Astrocyte (in vitro differentiated cells and primary cell): ENCODE data around the gene NAA10. TPM values are rescaled to one million over a fixed set of nuclear protein-coding genes. Genes with fewer than 3 reads are reported as not detected.

Source experiments
- DNase-seq: peaks from one replicate; pipeline ENCODE4 v3.0.0-alpha.2; 2010; ENCODE audit warnings: low read depth
- FAIRE-seq: peaks from 2 replicates; lab custom pipeline; 2011; peaks lifted over from hg19 to GRCh38; lab: Jason Lieb, UNC
- H2AFZ ChIP-seq: 2 replicates; pipeline ENCODE4 v1.6.0; 2012; ENCODE audit warnings: low read depth, low read length, inconsistent platforms
- H3K27ac ChIP-seq: 2 replicates; pipeline ENCODE4 v1.5.1; 2011; ENCODE audit warnings: low read depth, low read length, inconsistent platforms
- H3K27me3 ChIP-seq: 2 replicates; pipeline ENCODE4 v1.6.0; 2011; ENCODE audit warnings: low read length, inconsistent platforms; ENCODE audit not compliant: insufficient read depth
- H3K36me3 ChIP-seq: 2 replicates; pipeline ENCODE4 v1.5.1; 2011; ENCODE audit warnings: low read length, inconsistent platforms; ENCODE audit not compliant: insufficient read depth
- H3K4me1 ChIP-seq: 2 replicates; pipeline ENCODE4 v1.5.1; 2011; ENCODE audit warnings: low read length, inconsistent platforms; ENCODE audit not compliant: insufficient read depth
- H3K4me2 ChIP-seq: 2 replicates; pipeline ENCODE4 v1.6.0; 2012; ENCODE audit warnings: low read length, inconsistent platforms
- H3K4me3 ChIP-seq: 2 replicates; pipeline ENCODE4 v1.5.1; 2011; ENCODE audit warnings: low read depth, mild to moderate bottlenecking, low read length, inconsistent platforms; ENCODE audit not compliant: insufficient read depth
- H3K79me2 ChIP-seq: 2 replicates; pipeline ENCODE4 v1.6.0; 2012; ENCODE audit warnings: mild to moderate bottlenecking, low read length, inconsistent platforms; ENCODE audit not compliant: insufficient read depth
- H3K9ac ChIP-seq: 2 replicates; pipeline ENCODE4 v1.6.0; 2012; ENCODE audit warnings: mild to moderate bottlenecking, low read length, inconsistent platforms
- H3K9me3 ChIP-seq: 2 replicates; pipeline ENCODE4 v1.5.1; 2012; ENCODE audit warnings: low read depth, mild to moderate bottlenecking, low read length, inconsistent platforms; ENCODE audit not compliant: insufficient read depth
- H4K20me1 ChIP-seq: 2 replicates; pipeline ENCODE4 v1.6.0; 2012; ENCODE audit warnings: low read length, inconsistent platforms; ENCODE audit not compliant: insufficient read depth
- H3K27ac Mint-ChIP-seq: one replicate; pipeline ENCODE4 v1.8.0; 2021; ENCODE audit warnings: mild to moderate bottlenecking, mixed read lengths; ENCODE audit not compliant: unreplicated experiment
- H3K27me3 Mint-ChIP-seq: one replicate; pipeline ENCODE4 v1.8.0; 2021; ENCODE audit warnings: low read depth, mixed read lengths; ENCODE audit not compliant: unreplicated experiment
- H3K36me3 Mint-ChIP-seq: one replicate; pipeline ENCODE4 v1.8.0; 2021; ENCODE audit warnings: low read depth, mixed read lengths; ENCODE audit not compliant: unreplicated experiment
- H3K4me1 Mint-ChIP-seq: one replicate; pipeline ENCODE4 v1.8.0; 2021; ENCODE audit warnings: low read depth, mixed read lengths; ENCODE audit not compliant: unreplicated experiment
- H3K4me3 Mint-ChIP-seq: one replicate; pipeline ENCODE4 v1.8.0; 2021; ENCODE audit warnings: mild to moderate bottlenecking, moderate library complexity, mixed read lengths; ENCODE audit not compliant: unreplicated experiment
- H3K9me3 Mint-ChIP-seq: one replicate; pipeline ENCODE4 v1.8.0; 2021; ENCODE audit warnings: mild to moderate bottlenecking, mixed read lengths; ENCODE audit not compliant: unreplicated experiment
- CTCF ChIP-seq: IDR thresholded peaks from 2 replicates; pipeline ENCODE4 v1.5.1; 2011; ENCODE audit warnings: low read depth, mild to moderate bottlenecking, inconsistent platforms, low read length, moderate library complexity; ENCODE audit not compliant: insufficient read depth
- EZH2 ChIP-seq: IDR thresholded peaks from 2 replicates; pipeline ENCODE4 v1.6.1; 2012; ENCODE audit warnings: mild to moderate bottlenecking, low read length, inconsistent platforms; ENCODE audit not compliant: insufficient read depth
- total RNA-seq: library from RNA; stranded (reverse); gene quantifications from 2 replicates; pipeline ENCODE4 v1.2.1, GENCODE V29; 2021

The NAA10 gene
- total RNA-seq, 1 donor from 2014 or later = 144 TPM

GRCh38 chrX:153970357-153971123 is 35.7 kb upstream of the NAA10 start:
- peaks cover 20% of the 10 kb centered on the region for H3K4me1 Mint-ChIP-seq
- Histone ChIP-seq H2AFZ (no peak overlapping the region), H3K4me2 (peak overlapping the region; percentile 93), H4K20me1 (peaks cover 44% of the 10 kb centered on the region), H3K27ac (peak overlapping the region; percentile 100), H3K79me2 (peaks cover 71% of the 10 kb centered on the region), H3K27me3 (no peaks in the 10 kb centered on the region), H3K4me1 (peaks cover 36% of the 10 kb centered on the region), H3K9me3 (no peaks in the 10 kb centered on the region), H3K4me3 (peak overlapping the region; percentile 96), H3K9ac (peak overlapping the region; percentile 100), H3K36me3 (no peaks in the 10 kb centered on the region)
- FAIRE-seq = peak; percentile 68
- H3K27ac Mint-ChIP-seq = peak overlapping the region; percentile 100
- H3K27me3 Mint-ChIP-seq = no peaks in the 10 kb centered on the region
- no peak for TF ChIP-seq CTCF
- TF ChIP-seq EZH2 = no peak
- peak overlapping the region; percentile 99 for H3K4me3 Mint-ChIP-seq
- no peaks in the 10 kb centered on the region for H3K9me3 Mint-ChIP-seq
- peaks cover 2% of the 10 kb centered on the region for H3K36me3 Mint-ChIP-seq
- DNase-seq = peak; percentile 77

- H4K20me1 ChIP-seq = peaks cover 50% of the 10 kb centered on the region
- Mint-ChIP-seq H3K4me3 (peak overlapping the region; percentile 99), H3K4me1 (peaks cover 20% of the 10 kb centered on the region), H3K27ac (peak overlapping the region; percentile 80), H3K9me3 (no peaks in the 10 kb centered on the region), H3K36me3 (peaks cover 2% of the 10 kb centered on the region), H3K27me3 (no peaks in the 10 kb centered on the region)
- peak overlapping the region; percentile 96 for H3K4me3 ChIP-seq
- H3K79me2 ChIP-seq = peaks cover 77% of the 10 kb centered on the region
- H2AFZ ChIP-seq = no peak overlapping the region
- no peak overlapping the region for H3K27ac ChIP-seq
- peak overlapping the region; percentile 100 for H3K9ac ChIP-seq
- H3K4me1 ChIP-seq = peaks cover 36% of the 10 kb centered on the region
- TF ChIP-seq CTCF (no peak), EZH2 (no peak)
- FAIRE-seq = no peak
- H3K4me2 ChIP-seq = peak overlapping the region; percentile 93
- DNase-seq = peak; percentile 18
- no peaks in the 10 kb centered on the region for H3K36me3 ChIP-seq
- no peaks in the 10 kb centered on the region for H3K27me3 ChIP-seq
- no peaks in the 10 kb centered on the region for H3K9me3 ChIP-seq
These were observed 35.1 kb upstream of the NAA10 start for GRCh38 chrX:153969904-153970356.
